ENCODE data around the gene CPNE4. TPM values are rescaled to one million over a fixed set of nuclear protein-coding genes. Genes with fewer than 3 reads are reported as not detected.

Gene CPNE4
- total RNA-seq, 1 experiment from 2014 or later, result 0.41 TPM

DNA sequence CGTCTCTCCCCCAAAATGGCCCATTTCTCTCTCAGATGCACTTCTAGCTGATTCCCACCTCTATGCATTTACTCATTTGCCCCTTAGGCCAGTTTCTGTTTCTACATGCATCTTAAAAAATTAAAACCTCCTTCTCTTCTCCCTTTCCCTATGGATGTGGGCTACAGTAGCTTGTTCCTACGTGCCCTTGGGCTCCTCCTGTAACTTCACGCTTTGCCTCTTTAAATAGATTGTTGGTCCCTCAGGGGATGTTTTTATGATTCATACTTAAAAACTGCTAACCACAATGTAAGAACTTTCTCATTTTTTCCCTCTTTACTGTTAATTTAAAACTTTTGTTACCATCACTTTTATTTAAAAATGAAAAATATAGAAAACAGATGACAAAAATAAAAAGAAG lies 346.4 kb downstream of the CPNE4 start:
- H3K27ac Mint-ChIP-seq (ENCODE audit: unreplicated experiment), result no peak overlapping the region
- H3K36me3 ChIP-seq (ENCODE audit: control insufficient read depth, insufficient read depth, low read length), result no peaks in the 10 kb centered on the region
- H3K4me1 Mint-ChIP-seq (ENCODE audit: low read depth, unreplicated experiment), result no peaks in the 10 kb centered on the region
- no TSS peak for BruUV-seq (replicated peaks)
- peaks cover 18% of the 10 kb centered on the region for H3K27me3 Mint-ChIP-seq (ENCODE audit: insufficient read depth, unreplicated experiment)
- no peaks in the 10 kb centered on the region for H3K9me3 Mint-ChIP-seq (ENCODE audit: unreplicated experiment)
- H3K9me3 ChIP-seq, result no peaks in the 10 kb centered on the region
- H3K36me3 Mint-ChIP-seq (ENCODE audit: insufficient read depth, unreplicated experiment), result no peaks in the 10 kb centered on the region
- intact Hi-C loops (cut with micrococcal nuclease; ENCODE audit: unreplicated experiment), result no loop called here
- TF ChIP-seq, protein P1, sequence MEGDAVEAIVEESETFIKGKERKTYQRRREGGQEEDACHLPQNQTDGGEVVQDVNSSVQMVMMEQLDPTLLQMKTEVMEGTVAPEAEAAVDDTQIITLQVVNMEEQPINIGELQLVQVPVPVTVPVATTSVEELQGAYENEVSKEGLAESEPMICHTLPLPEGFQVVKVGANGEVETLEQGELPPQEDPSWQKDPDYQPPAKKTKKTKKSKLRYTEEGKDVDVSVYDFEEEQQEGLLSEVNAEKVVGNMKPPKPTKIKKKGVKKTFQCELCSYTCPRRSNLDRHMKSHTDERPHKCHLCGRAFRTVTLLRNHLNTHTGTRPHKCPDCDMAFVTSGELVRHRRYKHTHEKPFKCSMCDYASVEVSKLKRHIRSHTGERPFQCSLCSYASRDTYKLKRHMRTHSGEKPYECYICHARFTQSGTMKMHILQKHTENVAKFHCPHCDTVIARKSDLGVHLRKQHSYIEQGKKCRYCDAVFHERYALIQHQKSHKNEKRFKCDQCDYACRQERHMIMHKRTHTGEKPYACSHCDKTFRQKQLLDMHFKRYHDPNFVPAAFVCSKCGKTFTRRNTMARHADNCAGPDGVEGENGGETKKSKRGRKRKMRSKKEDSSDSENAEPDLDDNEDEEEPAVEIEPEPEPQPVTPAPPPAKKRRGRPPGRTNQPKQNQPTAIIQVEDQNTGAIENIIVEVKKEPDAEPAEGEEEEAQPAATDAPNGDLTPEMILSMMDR (IDR thresholded peaks at IDR 0.05; ENCODE audit: insufficient read depth in 1 of 2, low read depth in 1 of 2, low read length in 1 of 2, severe bottlenecking in 1 of 2, unreplicated experiment in 1 of 2), result no peak
- no peak overlapping the region for H3K4me3 ChIP-seq (ENCODE audit: low read depth, low read length)
- ChIA-PET POLR2A (no interaction called here), CTCF (no interaction called here)
- H3K4me3 Mint-ChIP-seq (ENCODE audit: unreplicated experiment), result no peak overlapping the region
- H3K4me1 ChIP-seq, result no peaks in the 10 kb centered on the region
- no peaks in the 10 kb centered on the region for H3K27me3 ChIP-seq (replicated peaks; ENCODE audit: control insufficient read depth, insufficient read depth, low read length)
- DNase-seq, result no peak

DNA sequence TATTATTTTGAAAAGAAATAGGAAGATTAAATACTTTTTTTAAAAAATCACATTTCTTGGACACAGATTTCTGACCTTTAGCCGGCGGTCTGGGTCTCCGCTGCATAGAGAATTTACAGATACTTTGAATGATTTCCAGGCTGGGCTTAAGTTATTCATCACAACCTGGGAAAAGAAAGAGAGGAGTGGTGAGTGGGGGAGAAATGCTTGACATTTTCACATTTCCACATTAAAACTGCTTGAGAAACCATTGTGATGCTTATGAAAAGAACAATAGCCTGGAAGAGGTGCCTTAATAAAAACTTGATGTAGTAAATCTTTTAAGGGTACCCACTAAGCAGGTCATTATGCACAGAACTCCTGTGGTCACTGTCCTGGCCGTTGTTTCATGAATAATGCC lies 365.2 kb downstream of the CPNE4 start:
- H3K27me3 Mint-ChIP-seq (ENCODE audit: insufficient read depth, unreplicated experiment), result peaks cover 10% of the 10 kb centered on the region
- no peaks in the 10 kb centered on the region for H3K36me3 Mint-ChIP-seq (ENCODE audit: insufficient read depth, unreplicated experiment)
- H3K36me3 ChIP-seq (ENCODE audit: control insufficient read depth, insufficient read depth, low read length), result no peaks in the 10 kb centered on the region
- no peaks in the 10 kb centered on the region for H3K4me1 ChIP-seq
- no peaks in the 10 kb centered on the region for H3K9me3 Mint-ChIP-seq (ENCODE audit: unreplicated experiment)
- no TSS peak for BruUV-seq (replicated peaks)
- no peak overlapping the region for H3K4me3 ChIP-seq (ENCODE audit: low read depth, low read length)
- H3K27me3 ChIP-seq (replicated peaks; ENCODE audit: control insufficient read depth, insufficient read depth, low read length), result no peaks in the 10 kb centered on the region
- ChIA-PET CTCF (no interaction called here), POLR2A (no interaction called here)
- intact Hi-C loops (cut with micrococcal nuclease; ENCODE audit: unreplicated experiment), result no loop called here
- H3K9me3 ChIP-seq, result no peaks in the 10 kb centered on the region
- no peak overlapping the region for H3K27ac Mint-ChIP-seq (ENCODE audit: unreplicated experiment)
- H3K4me3 Mint-ChIP-seq (ENCODE audit: unreplicated experiment), result no peak overlapping the region
- TF ChIP-seq, protein P1 (IDR thresholded peaks at IDR 0.05; ENCODE audit: insufficient read depth in 1 of 2, low read depth in 1 of 2, low read length in 1 of 2, severe bottlenecking in 1 of 2, unreplicated experiment in 1 of 2), result no peak
- no peaks in the 10 kb centered on the region for H3K4me1 Mint-ChIP-seq (ENCODE audit: low read depth, unreplicated experiment)
- DNase-seq, result no peak

DNA sequence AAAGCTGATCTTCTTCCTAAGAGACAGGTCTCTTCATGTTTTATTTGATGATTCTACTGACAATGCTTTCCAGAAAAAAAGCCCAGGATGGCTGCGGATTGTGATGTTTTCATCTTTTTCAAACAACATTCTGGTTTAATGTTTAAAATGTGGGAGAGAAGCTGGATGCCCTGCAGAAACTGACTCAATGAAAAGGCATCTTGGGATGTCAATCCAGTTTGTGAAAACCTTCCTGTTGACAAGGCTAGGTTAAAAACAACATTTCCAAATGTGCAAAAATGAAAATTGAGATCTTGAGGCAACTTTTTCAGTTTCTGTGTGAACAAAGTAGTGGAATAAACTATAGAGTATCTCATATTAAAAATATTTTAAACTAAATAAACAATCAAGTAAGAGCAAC lies 376.0 kb downstream of the CPNE4 start:
- no TSS peak for BruUV-seq (replicated peaks)
- Mint-ChIP-seq H3K4me1 (ENCODE audit: low read depth, unreplicated experiment) (no peaks in the 10 kb centered on the region), H3K4me3 (ENCODE audit: unreplicated experiment) (no peak overlapping the region), H3K27me3 (ENCODE audit: insufficient read depth, unreplicated experiment) (peaks cover 9% of the 10 kb centered on the region), H3K27ac (ENCODE audit: unreplicated experiment) (no peak overlapping the region), H3K36me3 (ENCODE audit: insufficient read depth, unreplicated experiment) (no peaks in the 10 kb centered on the region), H3K9me3 (ENCODE audit: unreplicated experiment) (no peaks in the 10 kb centered on the region)
- ChIA-PET CTCF (no interaction called here), POLR2A (no interaction called here)
- DNase-seq, result no peak
- no peaks in the 10 kb centered on the region for H3K27me3 ChIP-seq (replicated peaks; ENCODE audit: control insufficient read depth, insufficient read depth, low read length)
- intact Hi-C loops (cut with micrococcal nuclease; ENCODE audit: unreplicated experiment), result loop anchor here (1.0 to 10.0 kb wide), 2 partner anchors 114 to 624 kb away; no protein-coding TSS in a partner anchor
- TF ChIP-seq, protein P1 (IDR thresholded peaks at IDR 0.05; ENCODE audit: insufficient read depth in 1 of 2, low read depth in 1 of 2, low read length in 1 of 2, severe bottlenecking in 1 of 2, unreplicated experiment in 1 of 2), result no peak
- H3K4me3 ChIP-seq (ENCODE audit: low read depth, low read length), result no peak overlapping the region
- H3K9me3 ChIP-seq, result no peaks in the 10 kb centered on the region
- H3K4me1 ChIP-seq, result no peaks in the 10 kb centered on the region
- no peaks in the 10 kb centered on the region for H3K36me3 ChIP-seq (ENCODE audit: control insufficient read depth, insufficient read depth, low read length)
